GF-D8 (cell line): ENCODE results near the gene CENPF.
"Not testable (repeated sequence)": the region's sequence is repeated elsewhere in the genome, so short reads cannot be mapped to it uniquely, and the experiment has no call there.

Source experiments
- DNase-seq: peaks from one replicate; lab custom pipeline; 2025; lab: John Stamatoyannopoulos, UW

CENPF gene

DNA sequence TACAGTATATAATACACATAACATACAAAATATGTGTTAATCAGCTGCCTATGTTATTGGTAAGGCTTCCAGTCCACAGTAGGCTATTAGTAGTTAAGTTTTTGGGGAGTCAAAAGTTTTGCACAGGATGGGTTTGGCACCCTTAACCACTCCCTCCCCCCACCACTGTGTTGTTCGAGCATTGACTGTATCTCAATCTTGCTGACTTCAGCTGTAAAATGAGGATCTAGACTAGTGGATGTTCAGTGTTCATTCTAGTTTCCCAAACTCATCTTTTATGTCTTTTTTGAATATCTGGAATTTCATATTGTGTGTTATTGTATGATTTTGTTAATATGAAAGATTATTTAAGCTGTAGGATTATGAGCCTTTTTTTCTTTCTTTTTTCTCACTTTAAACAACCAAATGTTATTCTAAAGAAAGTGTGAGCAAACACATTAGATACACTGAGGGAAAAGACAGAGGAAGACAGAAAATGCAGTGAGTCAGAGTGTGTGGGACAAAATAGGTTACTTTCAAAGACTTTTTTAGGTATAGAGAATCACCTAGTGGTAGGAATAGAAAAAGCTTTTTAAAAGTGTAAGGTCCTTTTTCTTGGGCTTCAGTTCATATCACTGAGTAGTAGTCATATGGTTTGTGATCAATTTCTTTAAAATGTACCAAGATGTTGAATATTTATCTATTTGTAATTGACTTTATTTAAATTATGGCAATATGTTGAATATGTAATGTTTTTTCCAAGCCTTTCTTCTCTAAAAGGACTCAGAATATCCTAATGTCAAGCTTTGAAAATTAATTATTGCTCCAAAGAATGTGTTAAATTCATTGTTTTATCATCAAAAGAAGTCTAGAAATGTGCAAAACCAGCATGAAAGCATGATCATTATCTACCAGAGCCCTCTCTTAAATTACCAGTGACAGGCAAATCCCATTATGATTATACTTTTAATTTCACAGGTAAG is 17.9 kb upstream of the CENPF start:
- DNase-seq, result no peak

DNA sequence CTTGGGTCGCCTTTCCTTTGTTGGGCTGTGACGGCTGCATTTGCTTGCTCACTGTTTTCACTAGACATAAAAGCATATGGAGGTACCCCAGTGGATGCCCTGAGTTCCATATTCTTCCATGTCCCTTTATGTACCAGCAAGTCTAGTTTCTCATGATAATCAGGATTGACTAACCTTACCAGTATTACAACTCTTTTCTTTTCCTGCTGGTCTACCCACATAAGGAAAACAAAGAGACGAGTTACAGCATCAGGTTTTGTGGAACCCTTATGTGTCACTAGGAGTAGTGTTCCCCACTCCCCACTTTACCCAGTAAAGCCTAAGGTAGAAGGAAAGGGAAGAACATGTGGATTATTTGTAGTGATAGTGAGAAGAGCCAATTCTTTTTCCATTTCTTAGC is 16.4 kb upstream of the CENPF start:
- no peak for DNase-seq

DNA sequence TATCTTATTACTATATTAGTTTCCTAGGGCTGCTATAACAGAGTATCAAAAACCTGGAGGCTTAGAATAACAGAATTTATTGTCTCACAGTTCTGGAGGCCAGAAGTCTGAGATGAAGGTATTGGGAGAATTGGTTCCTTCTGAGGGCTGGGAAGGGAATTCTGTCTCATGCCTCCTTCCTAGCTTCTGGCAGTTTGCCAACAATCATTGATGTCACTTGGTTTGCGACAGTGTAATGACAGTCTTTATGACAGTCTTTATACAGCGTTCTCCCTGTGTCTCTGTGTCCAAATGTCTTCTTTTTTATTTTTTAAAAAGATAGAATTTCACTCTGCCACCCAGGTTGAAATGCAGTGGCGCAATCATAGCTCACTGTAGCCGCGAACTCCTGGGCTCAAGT is 15.8 kb upstream of the CENPF start:
- DNase-seq, result no peak

DNA sequence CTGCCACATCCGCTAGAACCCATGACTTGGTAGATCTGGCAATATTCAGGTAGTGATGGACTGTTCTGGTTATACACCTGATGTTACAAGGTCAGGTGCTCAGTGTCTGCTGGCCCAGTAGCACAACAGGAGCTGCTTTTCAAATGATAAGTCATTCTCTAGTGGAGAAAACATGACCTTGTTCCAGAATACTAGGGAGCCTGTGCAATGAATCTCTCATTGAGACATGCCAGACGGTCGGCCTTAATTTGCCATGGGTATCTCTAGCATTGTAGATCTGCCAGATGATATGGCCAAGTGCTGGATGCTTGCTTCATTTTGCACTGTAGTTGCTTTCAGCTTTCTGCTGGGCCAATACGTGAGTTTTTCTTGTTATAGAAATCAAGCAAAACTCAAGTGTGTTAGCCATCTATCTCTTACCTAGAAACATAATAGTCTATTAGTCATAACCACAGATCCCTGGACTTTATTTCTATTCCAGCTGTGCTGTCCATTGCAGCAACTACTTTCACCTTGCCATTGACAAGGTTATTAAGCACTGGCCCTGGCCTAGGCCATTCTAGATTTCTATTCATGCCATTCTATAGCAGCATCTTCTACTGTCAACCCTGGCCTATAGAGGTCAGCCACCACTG is 13.9 kb upstream of the CENPF start:
- no peak for DNase-seq

DNA sequence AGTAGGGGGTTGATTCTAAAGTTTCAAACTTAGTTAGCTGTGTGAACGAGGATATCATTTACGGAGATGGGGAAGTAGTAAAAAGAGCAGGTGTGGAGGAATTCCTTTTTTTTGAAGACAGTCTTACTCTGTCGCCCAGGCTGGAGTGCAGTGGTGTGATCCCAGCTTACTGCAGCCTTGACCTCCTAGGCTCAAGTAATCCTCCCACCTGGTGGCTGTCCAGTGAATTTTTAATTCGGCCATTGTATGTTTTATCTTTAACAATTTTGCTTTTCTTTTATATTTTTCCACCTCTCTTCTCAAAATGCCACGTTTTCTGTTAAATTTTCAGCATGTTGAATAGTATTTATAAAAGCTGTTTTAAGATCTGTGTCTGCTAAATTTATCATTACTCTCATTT is 12.3 kb upstream of the CENPF start:
- DNase-seq, result no peak

DNA sequence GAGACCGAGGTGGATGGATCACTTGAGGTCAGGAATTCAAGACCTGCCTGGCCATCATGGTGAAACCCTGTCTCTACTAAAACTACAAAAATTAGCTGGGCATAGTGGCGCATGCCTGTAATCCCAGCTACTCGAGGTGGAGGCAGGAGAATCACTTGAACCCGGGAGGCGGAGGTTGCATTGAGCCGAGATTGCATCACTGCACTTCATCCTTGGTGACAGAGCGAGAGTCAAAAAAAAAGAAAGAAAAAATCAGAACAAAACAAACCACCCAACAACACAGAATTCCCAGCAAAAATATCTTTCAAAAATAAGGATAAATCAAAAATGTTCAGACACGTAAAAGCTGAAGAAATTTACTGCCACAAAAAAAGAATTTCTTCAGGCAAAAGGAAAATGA is 11.1 kb upstream of the CENPF start:
- DNase-seq, result not testable (repeated sequence)

DNA sequence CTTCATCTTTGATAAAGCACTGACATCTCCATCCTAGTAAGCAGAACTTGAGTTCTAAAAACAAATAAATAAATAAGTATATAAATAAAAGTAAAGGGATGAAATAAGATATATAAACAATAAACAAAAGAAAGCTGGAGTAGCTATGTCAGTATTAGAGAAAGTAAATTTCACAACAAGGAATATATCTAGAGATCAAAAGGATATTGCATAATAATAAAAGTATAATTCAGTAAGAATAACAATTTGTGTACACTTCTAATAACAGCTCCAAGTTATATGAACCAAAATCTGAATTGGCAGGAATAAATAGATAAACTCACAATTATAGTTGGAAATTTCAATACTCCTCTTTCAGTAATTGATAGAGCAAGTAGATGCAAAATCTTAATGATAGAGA is 9.8 kb upstream of the CENPF start:
- DNase-seq, result no peak

DNA sequence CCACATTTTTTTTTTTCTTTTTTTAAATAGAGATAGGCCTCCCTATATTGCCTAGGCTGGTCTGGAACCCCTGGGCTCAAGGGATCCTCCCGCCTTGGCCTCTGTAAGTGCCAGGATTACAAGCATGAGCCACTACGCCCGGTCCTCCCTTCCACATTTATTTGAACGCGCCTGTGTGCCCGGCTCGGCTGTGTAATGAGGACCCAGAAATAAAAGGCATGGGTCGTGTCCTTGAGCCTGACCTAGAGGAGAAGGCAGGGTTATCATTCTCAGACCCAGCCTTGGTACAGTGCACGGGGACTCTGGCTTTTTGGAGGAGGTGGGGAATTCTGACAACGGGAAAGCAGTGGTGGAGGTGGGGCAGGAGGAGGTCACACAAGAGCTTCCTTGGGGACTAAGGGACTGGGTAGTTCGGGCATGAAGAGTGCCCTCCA is 841 bp downstream of the CENPF start:
- DNase-seq, result no peak

DNA sequence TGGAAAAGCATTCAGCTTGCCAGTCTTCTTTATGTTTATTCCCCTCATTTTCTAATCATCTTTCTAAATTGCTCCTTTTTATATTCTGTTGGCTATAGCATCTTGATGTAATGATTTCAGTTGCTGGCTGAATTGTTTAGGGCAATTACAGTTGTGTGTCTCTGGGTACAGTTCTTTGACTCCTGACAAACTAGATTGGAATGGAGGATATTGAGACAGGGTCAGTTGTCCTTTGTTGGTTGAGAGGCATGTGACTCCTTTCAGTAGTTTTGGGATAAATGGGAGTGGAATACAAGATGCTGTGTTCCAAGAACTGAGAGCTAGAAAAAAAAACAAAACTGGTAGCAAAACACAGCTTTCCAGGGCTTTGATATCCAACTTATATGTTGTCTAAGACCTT is 1.5 kb downstream of the CENPF start:
- no peak for DNase-seq

DNA sequence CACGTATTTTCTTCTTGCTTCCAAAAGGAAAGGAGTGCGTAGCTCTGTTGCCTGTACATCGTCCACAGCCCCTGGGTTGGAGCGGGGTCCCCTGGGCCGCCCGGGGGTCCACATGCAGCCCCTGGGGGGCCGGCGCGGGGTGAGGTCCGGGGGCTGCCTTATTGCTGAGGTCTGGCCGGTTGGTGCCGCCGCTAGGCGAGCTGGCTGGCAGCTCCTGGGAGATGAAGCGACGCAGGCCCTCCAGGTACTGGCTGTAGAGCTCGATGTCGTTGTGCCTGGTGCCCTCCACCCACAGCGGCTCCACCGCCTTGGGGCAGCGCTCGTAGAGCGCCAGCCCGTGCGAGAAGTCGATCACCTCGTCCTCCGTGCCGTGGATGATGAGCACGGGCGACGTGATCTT is 2.5 kb downstream of the CENPF start:
- DNase-seq, result not testable (repeated sequence)

DNA sequence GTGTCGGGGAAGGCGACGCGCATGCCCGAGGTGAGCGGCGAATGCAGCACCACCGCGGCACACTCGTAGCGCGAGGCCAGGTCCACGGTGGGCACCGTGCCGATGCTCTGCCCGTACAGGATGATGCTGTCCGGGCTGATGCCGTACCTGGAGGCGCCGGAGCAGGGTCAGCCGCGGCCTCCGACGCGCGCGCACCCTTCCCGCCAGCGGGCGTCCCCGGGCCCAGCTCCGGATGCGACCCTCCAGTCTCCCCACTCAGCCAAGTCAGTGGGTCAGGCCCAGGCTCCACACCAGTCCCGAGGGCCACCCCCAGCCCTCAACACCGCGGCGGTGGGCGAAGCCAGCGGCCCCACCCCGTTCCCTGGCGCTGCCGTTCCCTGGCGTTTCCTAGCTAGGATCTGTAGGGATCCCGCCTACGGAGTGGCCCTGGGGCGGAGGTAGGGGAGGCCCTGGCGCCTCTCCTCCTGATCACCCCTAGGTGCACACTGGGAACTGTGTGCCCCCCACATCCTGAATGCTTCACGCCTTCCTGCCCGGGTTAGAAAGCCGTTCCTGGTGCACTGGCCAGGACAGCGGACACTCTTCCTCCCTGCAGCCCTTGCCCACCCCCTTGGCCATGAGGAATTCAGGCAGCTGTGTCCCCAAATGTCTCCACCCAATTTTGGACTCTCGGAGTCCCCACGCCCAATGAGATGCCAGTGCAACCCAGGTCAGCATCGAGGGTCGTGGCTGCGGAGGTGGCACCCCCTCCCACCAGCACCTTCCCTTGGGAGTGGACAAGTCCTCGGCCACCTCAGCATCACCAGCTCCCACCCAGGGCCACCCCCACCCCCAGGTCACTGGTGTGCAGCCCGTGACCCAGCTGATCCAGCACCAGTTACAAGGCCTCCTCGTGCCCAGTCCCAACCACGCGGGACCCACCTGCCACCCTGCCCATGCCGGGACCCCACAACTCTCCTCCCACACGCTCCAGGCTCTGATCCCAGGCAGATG is 3.2 kb downstream of the CENPF start:
- not testable (repeated sequence) for DNase-seq

DNA sequence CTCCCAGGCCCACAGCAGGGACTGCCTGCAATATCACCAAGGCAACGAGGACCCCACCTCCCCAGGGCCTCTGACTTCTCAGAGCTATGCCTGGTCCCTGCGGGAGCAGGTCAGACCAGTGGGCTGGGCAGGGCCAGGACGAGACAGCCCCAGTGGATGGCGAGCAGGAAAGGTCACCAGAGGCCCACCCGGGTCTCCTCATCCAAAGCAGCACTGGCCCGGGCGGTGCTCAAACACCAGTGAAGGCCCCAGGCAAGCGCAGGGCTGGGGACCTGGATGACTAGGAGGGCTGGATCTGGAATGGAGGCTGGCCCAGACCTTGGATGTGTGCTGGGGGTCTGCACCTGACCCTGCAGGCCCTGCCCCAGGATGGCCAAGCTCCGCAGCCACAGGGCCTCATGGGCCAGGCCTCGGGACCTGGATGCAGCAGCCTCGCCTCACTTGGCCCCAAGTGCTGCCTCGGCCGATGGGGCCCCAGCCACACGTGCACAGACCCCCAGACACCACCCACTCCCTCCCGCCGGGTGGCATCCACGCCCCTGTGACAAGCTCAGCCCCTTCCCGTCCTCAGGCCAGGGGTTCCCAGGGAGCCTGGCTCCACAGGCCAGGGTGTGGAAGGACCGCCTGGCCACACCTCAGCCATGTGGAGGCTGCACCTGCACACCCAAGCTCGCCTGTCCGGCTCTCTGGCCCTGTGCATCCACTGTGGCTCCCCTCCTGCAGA is 4.7 kb downstream of the CENPF start:
- not testable (repeated sequence) for DNase-seq

DNA sequence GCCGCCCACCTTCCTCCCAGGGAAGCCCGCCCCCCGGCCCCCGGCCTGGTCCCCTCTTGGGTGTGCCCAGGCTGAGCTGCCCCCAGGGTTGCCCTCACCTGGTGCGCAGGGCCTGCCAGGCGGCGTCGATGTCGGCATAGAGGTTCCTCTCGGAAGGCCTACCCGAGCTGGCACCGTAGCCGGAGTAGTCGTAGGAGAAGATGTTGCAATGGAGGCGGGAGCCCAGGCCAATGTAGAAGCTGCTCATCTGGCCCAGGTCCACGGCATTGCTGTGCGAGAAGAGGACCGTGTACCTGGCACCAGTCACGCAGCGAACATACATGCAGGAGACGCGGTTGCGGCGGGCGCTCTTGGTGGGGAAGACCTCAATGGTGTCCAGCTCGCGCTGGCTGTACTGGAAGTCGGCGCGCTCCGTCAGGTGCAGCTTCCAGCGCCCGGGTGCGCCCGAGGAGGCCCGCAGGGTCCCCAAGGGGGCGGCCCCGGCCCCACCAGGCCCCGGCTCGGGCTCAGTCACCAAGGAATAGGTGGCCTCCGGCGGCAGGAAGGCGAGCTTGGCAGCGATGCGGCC is 5.3 kb downstream of the CENPF start:
- DNase-seq, result not testable (repeated sequence)

DNA sequence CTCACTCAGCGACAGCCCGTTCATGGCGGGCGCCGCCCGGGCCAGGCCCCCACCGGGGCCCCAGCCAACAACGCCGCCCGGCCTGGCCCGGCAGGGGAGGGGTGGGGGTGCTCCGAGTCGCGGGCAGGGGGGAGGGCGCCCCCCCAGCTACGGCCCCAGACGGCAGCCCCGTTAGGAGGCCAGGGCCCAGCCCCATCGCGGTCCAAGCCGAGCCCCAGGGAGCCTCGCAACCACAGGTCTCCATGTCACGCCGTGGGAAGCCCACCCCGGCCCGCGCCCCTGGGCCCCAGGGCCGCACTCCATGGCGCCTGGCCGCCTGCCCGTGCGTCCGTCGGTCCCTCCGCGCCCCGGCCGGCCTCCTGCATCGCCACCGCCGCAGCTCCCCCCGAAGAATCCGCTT is 5.8 kb downstream of the CENPF start:
- not testable (repeated sequence) for DNase-seq

DNA sequence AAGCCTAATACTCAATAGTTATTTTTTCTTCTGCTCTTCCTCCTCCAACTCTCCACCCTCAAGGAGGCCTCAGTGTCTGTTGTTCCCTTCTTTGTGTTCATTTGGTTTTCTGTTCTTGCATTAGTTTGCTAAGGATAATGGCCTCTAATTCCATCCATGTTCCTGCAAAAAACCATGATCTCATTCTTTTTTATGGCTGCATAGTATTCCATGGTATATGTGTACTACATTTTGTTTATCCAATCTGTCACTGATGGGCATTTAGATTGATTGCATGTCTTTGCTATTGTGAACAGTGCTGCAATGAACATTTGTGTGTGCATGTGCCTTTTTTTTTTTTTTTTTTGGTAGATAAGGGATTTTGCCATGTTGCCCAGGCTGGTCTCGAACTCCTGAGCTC is 6.7 kb downstream of the CENPF start:
- DNase-seq, result no peak

DNA sequence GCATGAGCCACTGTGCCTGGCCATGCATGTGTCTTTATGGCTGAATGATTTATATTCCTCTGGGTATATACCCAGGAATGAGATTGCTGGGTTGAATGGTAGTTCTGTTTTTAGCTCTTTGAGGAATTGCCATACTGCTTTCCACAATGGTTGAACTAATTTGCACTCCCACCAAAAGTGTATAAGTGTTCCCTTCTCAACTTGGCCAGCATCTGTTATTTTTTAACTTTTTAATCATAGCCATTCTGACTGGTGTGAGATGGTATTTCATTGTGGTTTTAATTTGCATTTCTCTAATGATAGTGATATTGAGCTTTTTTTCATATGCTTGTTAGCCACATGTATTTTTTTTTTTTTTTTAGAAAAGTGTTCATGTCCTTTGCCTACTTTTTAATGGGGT is 7.1 kb downstream of the CENPF start:
- not testable (repeated sequence) for DNase-seq

DNA sequence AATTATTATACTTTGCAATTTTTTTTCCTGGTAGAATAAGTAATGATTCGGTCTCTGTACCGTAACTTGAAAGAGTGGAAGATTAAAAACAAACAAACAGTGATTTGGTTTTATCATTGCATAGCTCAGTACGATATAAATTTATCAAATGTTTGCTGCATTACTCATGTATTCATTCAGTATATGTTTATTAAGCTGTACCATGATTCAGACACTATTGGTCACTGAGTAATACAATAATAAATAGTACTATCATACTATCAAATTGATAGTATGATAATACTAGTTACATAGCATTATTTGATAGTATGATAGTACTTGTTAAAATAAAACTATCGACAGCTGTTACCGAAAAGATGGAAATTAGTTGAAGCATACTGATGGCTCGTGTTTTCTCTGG is 12.1 kb downstream of the CENPF start:
- no peak for DNase-seq

DNA sequence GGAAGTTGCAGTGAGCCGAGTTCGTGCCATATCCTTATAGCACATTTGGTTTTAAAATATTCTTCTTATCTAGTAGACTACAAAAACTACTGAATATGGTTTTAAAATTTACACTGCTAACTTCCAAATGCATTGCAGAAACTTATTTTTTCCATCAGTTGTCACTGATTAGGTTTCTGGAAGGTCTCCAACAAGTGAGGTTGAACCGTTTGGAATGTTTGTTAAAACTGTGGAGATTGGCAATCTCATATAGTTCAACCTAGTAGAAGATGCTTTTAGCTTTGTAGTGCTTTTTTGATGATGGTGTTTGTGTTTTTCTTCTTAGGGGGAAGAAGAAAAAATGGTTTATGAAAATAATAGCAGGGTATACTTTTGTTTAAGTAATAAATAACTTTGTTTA is 12.9 kb downstream of the CENPF start:
- DNase-seq, result no peak

DNA sequence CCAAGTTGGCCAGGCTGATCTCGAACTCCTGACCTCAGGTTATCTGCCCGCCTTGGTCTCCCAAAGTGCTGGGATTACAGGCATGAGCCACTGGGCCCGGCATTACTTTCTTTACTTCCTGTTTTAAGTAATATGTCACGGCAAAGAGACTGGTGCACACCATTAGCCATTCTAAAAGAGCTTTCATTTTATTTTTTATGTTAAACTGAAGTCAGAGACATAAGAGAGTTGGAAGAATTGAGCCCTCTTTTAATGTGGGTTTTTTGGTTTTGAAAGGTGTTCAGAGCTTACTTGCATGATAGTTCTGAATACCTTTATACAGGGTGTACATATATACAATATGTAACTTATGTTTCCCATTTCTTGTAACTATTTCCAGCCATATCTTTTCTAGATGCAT is 14.3 kb downstream of the CENPF start:
- no peak for DNase-seq

DNA sequence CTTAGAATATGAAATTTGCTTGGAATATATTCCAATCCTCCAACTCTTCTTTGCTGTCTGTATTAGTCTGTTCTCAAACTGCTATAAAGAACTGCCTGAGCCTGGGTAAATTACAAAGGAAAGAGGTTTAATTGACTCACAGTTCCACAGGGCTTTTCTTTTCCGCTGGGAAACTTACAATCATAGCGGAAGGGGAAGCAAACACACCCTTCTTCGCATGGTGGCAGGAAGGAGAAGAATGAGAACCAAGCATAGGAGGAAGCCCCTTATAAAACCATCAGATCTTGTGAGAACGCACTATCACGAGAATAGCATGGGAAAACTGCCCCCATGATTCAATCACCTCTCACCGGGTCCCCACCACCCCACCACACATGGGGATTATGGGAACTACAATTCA is 14.8 kb downstream of the CENPF start:
- DNase-seq, result no peak

DNA sequence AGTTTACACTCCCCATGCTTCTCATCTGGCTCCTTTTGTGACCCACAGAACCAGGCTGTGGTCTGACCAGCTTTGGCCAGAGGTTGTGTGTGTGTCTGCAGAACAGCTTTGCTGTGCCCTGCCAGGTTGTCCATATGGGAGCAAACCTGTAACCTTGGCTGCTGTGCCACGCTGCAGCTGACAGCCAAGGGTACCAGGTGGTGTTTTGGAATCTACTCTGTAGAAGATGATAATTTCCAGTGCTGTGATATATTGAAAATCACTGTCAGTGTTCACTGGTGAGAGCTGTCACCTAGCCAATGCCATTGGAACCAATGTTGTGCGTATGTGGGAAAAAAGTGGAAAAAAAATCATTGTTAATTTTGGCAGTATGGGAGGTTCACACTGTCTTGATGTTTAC is 18.2 kb downstream of the CENPF start:
- DNase-seq, result no peak
